Measurements from ENCODE around the gene DNAH7. TPM values are rescaled to one million over a fixed set of nuclear protein-coding genes. Genes with fewer than 3 reads are reported as not detected.

The DNAH7 gene
- total RNA-seq, 2 donors from 2014 or later = 3.4 to 10.1 TPM

DNA sequence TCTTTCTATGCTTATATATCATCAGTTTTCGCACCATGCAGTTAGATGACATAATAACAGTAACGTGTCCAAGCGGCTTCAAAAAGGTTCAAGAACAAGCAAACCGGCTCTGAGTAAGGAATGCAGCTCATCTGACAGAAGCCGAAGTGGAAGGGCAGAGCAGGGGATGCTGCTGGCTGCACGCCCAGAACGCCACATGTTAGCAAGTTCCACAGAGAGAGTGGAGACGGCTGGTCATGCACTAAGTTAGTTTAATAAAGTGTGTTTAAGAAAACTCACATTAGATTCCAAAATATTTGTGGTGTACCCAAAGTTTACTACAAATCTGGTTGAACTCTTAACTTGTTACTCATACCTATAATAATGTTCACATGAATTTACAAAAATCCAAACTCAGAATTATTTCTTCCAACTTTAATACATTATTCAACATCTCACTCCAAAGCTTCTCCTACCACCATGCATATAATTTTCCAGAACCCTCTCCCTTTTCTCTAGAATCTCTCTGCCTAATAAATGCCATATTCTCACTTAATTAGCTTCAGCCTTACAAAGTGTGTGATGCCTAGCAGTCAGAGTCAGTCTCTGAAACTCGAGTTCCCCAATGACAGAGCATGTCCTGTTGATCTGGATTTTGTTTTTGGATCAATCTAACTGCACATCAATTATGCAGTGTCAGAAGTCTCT is 170.0 kb downstream of the DNAH7 start:
- H3K27ac ChIP-seq = no peak overlapping the region
- no peaks in the 10 kb centered on the region for H3K9me3 ChIP-seq
- 10% methylated on average over 9 of the region's 9 CpGs for WGBS
- DNase-seq (ENCODE audit: low spot score) = peak; percentile 60
- H3K36me3 ChIP-seq = no peaks in the 10 kb centered on the region
- H3K27me3 ChIP-seq (replicated peaks; ENCODE audit: insufficient read depth) = no peaks in the 10 kb centered on the region
- intact Hi-C loops (cut with DNase I) = no loop called here
- no peak overlapping the region for H3K4me3 ChIP-seq
- no peaks in the 10 kb centered on the region for H3K4me1 ChIP-seq (replicated peaks)
- TF ChIP-seq POLR2A (IDR thresholded peaks at IDR 0.05) (no peak), CTCF (IDR thresholded peaks at IDR 0.05) (no peak), POLR2AphosphoS5 (IDR thresholded peaks at IDR 0.05) (no peak)

- TF ChIP-seq CTCF (IDR thresholded peaks at IDR 0.05) (no peak), POLR2A (IDR thresholded peaks at IDR 0.05) (no peak), POLR2AphosphoS5 (IDR thresholded peaks at IDR 0.05) (no peak)
- no peaks in the 10 kb centered on the region for H3K4me1 ChIP-seq (replicated peaks)
- no peaks in the 10 kb centered on the region for H3K27me3 ChIP-seq (replicated peaks; ENCODE audit: insufficient read depth)
- 93% methylated on average over 2 of the region's 2 CpGs for WGBS
- intact Hi-C loops (cut with DNase I) = no loop called here
- no peaks in the 10 kb centered on the region for H3K36me3 ChIP-seq
- H3K9me3 ChIP-seq = no peaks in the 10 kb centered on the region
- H3K4me3 ChIP-seq = no peak overlapping the region
- DNase-seq (ENCODE audit: low spot score) = no peak
- H3K27ac ChIP-seq = no peak overlapping the region
These were observed 177.6 kb downstream of the DNAH7 start for GRCh38 chr2:195891081-195891480.

GRCh38 chr2:195879153-195879552 is 189.5 kb downstream of the DNAH7 start:
- H3K4me3 ChIP-seq = no peak overlapping the region
- intact Hi-C loops (cut with DNase I) = no loop called here
- no peak overlapping the region for H3K27ac ChIP-seq
- WGBS = 93% methylated on average over 4 of the region's 4 CpGs
- TF ChIP-seq POLR2A (IDR thresholded peaks at IDR 0.05) (no peak), CTCF (IDR thresholded peaks at IDR 0.05) (no peak), POLR2AphosphoS5 (IDR thresholded peaks at IDR 0.05) (no peak)
- no peak for DNase-seq (ENCODE audit: low spot score)
- H3K4me1 ChIP-seq (replicated peaks) = no peaks in the 10 kb centered on the region
- no peaks in the 10 kb centered on the region for H3K9me3 ChIP-seq
- H3K27me3 ChIP-seq (replicated peaks; ENCODE audit: insufficient read depth) = no peaks in the 10 kb centered on the region
- no peaks in the 10 kb centered on the region for H3K36me3 ChIP-seq

DNA sequence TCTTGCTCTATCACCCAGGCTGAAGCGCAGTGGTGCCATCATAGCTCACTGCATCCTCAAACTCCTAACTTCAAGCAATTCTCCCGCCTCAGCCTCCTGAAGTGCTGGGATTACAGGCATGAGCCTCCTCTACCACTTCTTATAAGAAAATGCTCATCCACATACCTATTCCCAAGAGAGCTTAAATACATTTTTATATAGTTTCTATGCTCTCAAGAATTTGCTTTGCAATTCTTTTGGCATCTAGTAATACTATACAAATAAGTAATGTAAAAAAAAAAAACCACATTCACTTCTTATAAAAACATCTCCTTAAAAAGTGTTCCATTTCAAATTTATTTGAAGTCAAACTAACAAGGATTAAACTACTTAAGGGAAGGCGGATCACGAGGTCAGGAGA is 197.3 kb downstream of the DNAH7 start:
- no peaks in the 10 kb centered on the region for H3K4me1 ChIP-seq (replicated peaks)
- no peak for DNase-seq (ENCODE audit: low spot score)
- no peaks in the 10 kb centered on the region for H3K36me3 ChIP-seq
- H3K27me3 ChIP-seq (replicated peaks; ENCODE audit: insufficient read depth) = no peaks in the 10 kb centered on the region
- H3K9me3 ChIP-seq = no peaks in the 10 kb centered on the region
- H3K4me3 ChIP-seq = no peak overlapping the region
- H3K27ac ChIP-seq = no peak overlapping the region
- intact Hi-C loops (cut with DNase I) = no loop called here
- 85% methylated on average over 4 of the region's 4 CpGs for WGBS
- no peak for TF ChIP-seq CTCF (IDR thresholded peaks at IDR 0.05)

DNA sequence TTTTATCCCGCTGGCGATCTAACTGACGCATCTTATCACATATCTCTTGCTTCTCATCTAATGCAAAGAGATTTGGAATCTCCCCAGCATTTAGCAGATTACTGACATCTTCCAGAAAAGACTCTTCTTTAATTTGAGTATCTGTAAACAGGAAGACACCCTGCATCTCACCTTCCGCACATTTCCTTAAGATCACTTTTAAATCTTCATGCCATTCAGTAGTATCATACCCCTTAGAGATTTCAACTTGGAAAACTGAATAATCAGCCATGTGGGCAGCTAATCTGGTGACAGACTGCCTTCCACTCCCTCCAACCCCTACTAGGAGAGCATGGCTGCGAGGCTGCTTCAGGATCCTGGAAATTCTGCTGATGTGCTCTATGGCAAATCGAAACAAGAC is 204.3 kb downstream of the DNAH7 start:
- no peak for DNase-seq (ENCODE audit: low spot score)
- 92% methylated on average over 6 of the region's 6 CpGs for WGBS
- Histone ChIP-seq H3K36me3 (no peaks in the 10 kb centered on the region), H3K9me3 (no peaks in the 10 kb centered on the region), H3K4me1 (replicated peaks) (no peaks in the 10 kb centered on the region), H3K27ac (no peak overlapping the region), H3K4me3 (no peak overlapping the region), H3K27me3 (replicated peaks; ENCODE audit: insufficient read depth) (no peaks in the 10 kb centered on the region)
- no peak for TF ChIP-seq POLR2A (IDR thresholded peaks at IDR 0.05)
- no peak for TF ChIP-seq POLR2AphosphoS5 (IDR thresholded peaks at IDR 0.05)
- TF ChIP-seq CTCF (IDR thresholded peaks at IDR 0.05) = no peak
- intact Hi-C loops (cut with DNase I) = no loop called here
